ENCODE results near the gene OMP.

The OMP gene

DNA sequence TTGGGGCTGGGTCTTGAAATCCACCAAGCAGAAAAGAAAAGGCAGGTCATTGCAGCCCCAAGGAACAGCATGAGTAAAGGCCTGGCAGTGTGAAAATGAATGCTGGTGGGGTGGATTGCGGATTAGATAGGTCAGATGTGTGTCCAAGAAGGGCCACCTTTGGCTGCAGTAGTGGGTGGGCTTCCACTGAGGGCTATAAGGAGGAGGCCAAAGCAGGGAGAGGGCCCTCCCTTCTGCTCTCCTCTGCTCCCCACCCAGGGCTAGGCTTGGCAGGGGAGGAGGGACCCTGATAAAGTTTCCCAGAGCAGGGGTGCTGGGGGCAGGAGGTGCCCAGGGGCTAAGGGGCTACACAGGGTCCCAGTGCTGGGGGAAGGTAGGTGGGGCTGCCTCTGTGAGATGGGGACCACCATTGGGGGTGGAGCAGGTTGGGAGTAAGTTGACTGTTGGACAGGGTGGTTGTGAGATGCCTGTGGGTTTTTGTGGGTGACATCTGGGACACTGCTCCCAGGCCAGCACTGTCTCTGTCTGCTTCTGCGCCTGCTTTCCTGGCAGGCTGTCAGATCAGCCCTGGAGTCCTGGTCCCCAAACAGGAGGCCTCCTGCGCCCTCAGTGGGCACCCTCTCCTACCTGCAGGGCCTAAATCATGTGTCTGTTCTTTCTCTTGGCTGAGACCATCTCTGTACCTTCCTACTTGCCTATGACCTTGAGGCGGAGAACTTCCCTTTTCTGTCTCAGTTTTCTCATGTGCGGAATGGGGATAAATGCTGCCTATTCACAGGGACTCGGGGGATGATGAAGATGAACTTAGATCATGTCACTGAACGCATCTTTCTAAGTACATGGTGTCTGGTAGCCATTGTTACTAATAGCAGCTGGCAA, 33.9 kb upstream of the OMP start:
- in situ Hi-C loops (cut with HindIII; ENCODE audit: low sequenced_read_pairs): no loop called here

DNA sequence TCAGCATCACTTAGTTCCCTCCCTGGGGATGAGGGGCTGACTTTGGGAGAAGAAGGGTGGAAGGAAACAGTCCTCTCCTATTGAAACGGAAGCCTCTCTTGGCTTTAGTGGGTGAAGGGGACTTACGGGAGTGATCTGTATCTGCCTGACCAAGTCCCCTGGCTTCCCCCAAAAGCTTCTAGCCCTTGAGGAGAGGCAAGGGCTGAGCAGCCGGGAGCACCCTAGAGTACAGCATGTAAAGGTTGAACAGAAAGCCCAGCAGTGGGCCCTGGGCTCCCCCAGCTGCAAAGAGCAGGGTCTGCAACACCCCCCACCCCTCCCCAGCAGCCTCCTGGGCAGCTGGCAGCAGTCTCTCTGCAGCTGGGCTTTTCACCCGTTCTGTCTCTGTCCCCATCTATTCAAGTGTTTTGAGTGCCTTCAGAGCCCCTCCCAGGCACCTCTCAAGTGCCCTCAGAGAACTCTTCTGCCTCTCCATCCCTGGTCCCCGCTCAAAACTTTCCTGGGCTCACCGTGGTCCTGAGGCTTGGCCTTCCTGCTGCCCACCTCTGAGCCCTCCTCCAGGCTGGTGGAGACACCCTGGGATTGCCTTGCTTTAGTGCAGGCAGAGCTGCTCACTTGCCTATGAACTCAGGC, 33.2 kb upstream of the OMP start:
- in situ Hi-C loops (cut with HindIII; ENCODE audit: low sequenced_read_pairs): no loop called here

GRCh38 chr11:77069969-77070582, 32.6 kb upstream of the OMP start:
- in situ Hi-C loops (cut with HindIII; ENCODE audit: low sequenced_read_pairs): no loop called here

GRCh38 chr11:77071077-77071476, 31.6 kb upstream of the OMP start:
- in situ Hi-C loops (cut with HindIII; ENCODE audit: low sequenced_read_pairs): no loop called here

GRCh38 chr11:77071671-77072605, 30.7 kb upstream of the OMP start:
- in situ Hi-C loops (cut with HindIII; ENCODE audit: low sequenced_read_pairs): no loop called here

GRCh38 chr11:77072851-77073327, 29.8 kb upstream of the OMP start:
- in situ Hi-C loops (cut with HindIII; ENCODE audit: low sequenced_read_pairs): no loop called here

- in situ Hi-C loops (cut with HindIII; ENCODE audit: low sequenced_read_pairs): no loop called here
These were observed 29.2 kb upstream of the OMP start for GRCh38 chr11:77073328-77074001.

GRCh38 chr11:77074205-77074604, 28.4 kb upstream of the OMP start:
- in situ Hi-C loops (cut with HindIII; ENCODE audit: low sequenced_read_pairs): no loop called here

DNA sequence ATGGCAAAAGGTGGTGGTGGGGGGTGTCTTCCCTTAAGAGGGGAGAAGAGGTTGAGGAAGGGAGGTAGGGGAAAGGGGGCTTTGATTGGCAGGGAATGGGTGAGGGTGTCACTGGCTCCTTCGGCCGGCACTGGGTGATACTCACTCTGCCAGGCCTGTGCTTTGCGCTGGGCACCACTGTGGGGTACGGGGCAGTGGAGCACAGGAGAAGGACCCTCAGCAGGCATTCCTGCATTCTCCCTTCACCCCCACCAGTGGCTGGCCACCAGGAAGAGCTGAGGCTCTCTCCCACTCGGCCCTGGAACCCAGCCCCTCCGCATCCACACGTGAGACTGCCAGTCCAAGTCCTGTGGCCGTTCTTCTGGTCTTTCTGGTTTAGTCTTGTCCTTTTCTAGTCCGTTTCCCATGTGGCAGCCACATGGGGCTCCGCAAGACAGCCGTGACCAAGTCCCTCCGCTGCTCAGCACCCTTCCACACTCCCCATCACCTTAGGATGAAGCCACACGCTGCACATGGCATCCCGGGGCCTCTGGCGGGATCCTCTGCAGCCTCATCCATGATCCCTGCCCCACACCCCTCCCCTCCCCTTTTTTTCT, 27.9 kb upstream of the OMP start:
- in situ Hi-C loops (cut with HindIII; ENCODE audit: low sequenced_read_pairs): no loop called here

DNA sequence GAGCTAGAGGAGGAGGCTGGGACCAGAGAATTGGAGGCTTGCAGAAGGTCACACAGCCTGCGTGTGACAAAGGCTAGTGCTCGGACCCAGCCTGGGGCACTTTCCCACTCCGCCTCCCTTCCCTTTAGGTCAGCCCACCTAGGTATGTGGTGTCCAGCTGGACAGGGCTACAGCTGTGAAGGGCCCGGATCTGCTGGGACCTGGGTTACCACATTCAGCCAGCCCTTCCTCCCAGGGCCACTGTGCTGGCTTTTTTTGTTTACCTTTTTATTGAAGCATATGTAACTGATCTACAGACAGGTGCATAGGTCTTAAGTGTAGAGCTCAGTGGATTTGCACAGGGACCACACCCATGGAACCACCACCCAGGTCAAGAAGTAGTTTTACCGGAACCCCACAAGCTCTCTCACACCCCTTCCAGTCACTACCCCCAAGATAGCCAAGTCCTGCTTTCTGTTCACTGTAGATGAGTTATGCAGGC, 27.2 kb upstream of the OMP start:
- in situ Hi-C loops (cut with HindIII; ENCODE audit: low sequenced_read_pairs): no loop called here

DNA sequence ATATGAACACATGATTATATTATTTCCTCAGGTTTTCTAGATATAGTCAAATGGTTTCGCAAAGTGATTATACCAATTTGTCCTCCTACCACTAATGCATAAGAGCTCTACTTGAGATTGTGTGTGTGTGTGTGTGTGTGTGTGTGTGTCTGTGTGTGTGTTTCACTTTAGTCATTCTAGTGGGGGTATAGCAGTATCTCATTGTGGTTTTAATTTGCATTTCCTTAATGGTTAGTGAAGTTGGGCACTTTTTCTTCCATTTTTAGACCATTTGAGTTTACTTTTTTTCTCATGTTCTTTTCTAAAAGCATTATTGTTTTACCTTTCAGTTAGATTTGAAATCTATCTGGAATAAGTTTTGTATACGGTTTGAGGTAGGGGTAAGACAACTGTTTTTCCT, 23.0 kb upstream of the OMP start:
- in situ Hi-C loops (cut with HindIII; ENCODE audit: low sequenced_read_pairs): no loop called here

DNA sequence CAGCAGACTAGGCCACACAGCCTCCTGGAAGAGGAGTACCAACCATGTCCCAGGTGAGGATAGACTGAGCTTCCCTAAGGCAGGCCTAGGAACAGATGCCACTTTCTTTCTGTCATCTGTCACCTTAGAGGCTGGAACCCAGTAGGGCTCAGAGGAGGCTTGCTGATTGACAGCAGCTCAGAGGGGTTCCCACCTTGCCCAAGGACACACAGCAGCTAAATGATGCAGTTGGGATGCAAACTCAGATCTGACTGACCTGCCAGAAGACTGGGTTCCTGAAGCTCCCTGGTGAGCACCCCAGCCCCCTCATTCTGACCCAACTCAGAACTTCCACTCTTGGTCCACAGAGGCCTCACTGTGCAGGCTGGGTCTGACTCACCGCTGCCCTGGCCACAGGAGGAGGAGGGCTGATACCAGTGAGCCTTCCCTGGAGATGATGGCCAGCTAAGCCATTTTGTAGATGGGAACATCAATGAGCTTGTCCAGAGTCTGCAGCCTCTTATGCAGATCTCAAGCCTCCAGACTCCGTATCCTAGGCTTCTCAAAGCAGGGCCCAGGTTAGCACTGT, 21.9 kb upstream of the OMP start:
- in situ Hi-C loops (cut with HindIII; ENCODE audit: low sequenced_read_pairs): no loop called here

GRCh38 chr11:77081381-77081851, 21.2 kb upstream of the OMP start:
- in situ Hi-C loops (cut with HindIII; ENCODE audit: low sequenced_read_pairs): no loop called here

DNA sequence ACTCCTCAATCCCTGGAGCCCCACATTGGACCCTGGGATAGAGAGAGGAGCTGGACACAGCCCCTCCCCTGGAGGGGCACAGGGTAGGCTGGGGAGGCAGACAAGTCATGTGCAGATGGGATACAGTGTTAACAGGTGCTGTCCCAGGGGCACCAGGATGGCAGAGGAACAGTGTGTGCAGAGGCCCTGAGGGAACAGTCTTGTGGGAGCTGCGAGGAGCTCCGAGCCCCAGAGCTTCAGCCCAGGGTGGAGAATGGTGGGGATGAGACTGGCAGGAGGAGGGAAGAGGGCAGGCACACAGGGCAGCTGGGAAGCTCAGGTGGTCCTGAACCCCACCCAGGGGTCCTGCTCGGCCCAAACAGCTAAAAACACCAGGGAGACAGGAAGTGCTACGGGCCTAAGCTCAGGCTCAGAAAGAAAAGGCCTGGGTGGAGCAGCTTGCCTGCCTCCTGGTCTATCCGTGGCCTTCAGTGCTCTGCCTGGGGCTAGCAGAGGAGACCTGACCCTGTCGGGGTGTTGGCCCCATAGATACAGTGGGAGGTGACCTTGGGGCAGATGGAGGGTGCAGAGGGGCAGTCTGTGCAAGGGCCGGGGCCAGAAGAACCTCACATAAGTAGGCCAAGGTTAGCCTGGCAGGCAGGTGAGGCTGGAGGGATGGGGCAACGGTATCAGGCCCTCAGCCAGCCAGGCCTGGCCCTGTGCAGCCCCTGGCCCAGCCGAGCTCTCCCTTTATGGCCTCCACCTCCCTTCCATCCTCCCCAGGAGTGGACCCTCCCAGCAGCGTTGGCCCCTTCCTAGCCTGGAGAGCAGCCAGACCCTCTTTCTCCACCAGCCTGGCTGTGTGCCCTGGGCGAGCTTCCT, 20.4 kb upstream of the OMP start:
- in situ Hi-C loops (cut with HindIII; ENCODE audit: low sequenced_read_pairs): no loop called here

- in situ Hi-C loops (cut with HindIII; ENCODE audit: low sequenced_read_pairs): no loop called here
These were observed 19.6 kb upstream of the OMP start for GRCh38 chr11:77082838-77083565.

DNA sequence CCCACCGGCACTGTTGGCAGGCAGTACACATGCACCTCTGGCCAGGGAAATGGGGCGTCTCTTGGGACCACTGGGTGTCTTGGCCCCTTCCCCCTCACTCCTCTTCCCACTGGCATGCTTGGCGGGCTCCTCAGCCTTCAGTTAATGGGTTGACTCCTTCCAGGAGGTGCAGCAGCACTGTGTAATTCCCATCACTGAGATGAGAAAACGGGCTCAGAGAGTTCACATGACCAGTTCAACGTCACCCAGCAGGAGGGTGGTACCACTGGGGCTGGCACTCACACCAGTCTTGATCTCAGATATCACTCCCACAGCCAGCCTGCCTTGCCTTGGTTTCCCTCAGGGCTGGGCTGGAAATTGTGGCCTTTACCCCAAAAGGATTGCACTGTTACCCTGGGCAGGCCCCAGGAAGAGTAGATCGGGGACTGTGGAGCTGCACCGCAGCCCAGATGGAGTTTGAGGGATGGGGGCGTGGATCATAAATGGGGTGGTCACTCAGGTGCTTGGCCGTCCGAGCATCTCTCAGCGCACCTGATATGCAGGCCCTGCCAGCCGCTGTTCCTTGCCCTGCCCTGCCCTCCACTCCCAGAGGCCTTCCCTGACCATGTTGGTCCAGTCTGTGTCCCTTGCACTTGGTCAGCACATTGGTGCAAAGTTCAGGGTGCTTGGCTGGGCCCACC, 18.9 kb upstream of the OMP start:
- in situ Hi-C loops (cut with HindIII; ENCODE audit: low sequenced_read_pairs): no loop called here

GRCh38 chr11:77084581-77085191, 18.0 kb upstream of the OMP start:
- in situ Hi-C loops (cut with HindIII; ENCODE audit: low sequenced_read_pairs): no loop called here

Measured in DLD1 (cell line).